Astrocyte of the cerebellum (primary cell): Measurements from ENCODE around the gene IGSF6.

ENCODE experiments used
- DNase-seq: peaks from one replicate; pipeline ENCODE4 v3.0.0-alpha.2; 2011; ENCODE audit warnings: low read depth
- H3K4me3 ChIP-seq: 2 replicates; pipeline ENCODE4 v1.5.1; 2011; ENCODE audit warnings: mild to moderate bottlenecking, low read depth, low read length, moderate library complexity
- CTCF ChIP-seq: IDR thresholded peaks from 2 replicates; pipeline ENCODE4 v1.5.1; 2012; ENCODE audit warnings: low read length, low read depth, moderate library complexity, mild to moderate bottlenecking; ENCODE audit errors: missing control alignments
- in situ Hi-C: cut with HindIII; loops from 2 replicates; pipeline ENCODE4 v1.10.0; 2017; ENCODE audit warnings: low sequenced_read_pairs

IGSF6 gene

DNA sequence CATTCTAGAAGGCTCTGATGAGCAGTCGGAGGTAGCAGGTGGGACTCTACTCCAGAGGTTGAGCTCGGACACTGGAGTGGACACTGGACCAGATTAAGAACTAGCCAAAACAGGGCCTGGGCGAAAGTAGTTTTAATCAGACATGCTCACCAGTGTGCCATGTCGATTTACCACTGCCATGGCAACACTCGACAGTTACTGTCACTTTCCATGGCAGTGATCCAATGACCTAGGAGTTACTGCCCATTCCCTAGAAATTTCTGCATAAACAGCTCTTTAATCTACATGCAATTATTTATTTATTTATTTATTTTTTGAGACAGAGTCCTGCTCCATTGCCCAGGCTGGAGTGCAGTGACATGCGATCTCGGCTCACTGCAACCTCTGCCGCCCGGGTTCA, 60.2 kb downstream of the IGSF6 start:
- in situ Hi-C loops: no loop called here
- TF ChIP-seq CTCF: no peak
- H3K4me3 ChIP-seq: no peak overlapping the region
- no peak for DNase-seq

- no peak for DNase-seq
- no peak overlapping the region for H3K4me3 ChIP-seq
- in situ Hi-C loops: no loop called here
- no peak for TF ChIP-seq CTCF
Observed at GRCh38 chr16:21590796-21591195, 61.6 kb downstream of the IGSF6 start.

DNA sequence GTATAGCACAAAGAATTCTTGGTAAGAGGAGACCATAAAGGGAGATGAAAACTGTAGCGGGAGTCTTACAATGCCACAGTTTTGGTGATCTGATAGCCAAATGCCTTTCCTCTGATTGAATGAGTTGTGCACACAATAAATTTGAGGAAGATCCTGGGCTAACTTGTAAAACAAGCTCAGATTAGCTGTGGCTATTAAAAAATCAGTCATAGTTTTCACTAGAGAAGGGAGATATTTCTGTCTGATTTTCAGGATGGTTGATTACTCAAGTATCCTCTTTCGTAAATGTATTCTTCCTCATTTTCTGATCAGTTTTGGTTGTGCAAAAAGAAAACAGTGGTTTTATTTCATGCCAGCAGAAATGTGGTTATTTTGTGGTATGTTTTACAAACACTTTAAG, 62.1 kb downstream of the IGSF6 start:
- in situ Hi-C loops: no loop called here
- TF ChIP-seq CTCF: no peak
- no peak overlapping the region for H3K4me3 ChIP-seq
- DNase-seq: no peak

DNA sequence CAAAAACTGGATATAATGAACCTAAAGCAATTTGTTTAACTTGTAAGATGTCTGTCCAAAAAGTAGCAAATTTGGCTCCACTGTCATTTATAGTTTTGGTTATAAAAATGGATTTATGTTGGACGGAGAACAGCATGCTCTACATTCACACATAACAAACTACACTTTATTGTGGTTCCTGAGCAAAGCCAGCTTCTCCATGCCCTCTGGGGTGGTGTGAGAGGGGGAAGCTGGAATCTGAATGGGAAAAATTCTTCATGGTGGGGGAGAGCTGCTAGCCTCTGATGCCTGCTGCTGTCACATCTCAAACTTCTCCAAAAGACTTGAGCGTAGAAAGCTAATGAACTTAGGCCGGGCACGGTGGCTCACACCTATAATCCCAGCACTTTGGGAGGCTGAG, 62.9 kb downstream of the IGSF6 start:
- H3K4me3 ChIP-seq: no peak overlapping the region
- in situ Hi-C loops: no loop called here
- TF ChIP-seq CTCF: no peak
- no peak for DNase-seq
